ENCODE measurements around the gene TXNDC15. TPM values are rescaled to one million over a fixed set of nuclear protein-coding genes. Genes with fewer than 3 reads are reported as not detected.

Gene TXNDC15
- total and polyA plus RNA-seq, 2 of the 13 experiments (the other 11 are each of a cell fraction or from before 2014, with no cell fraction given) = 22.2 to 49.9 TPM

GRCh38 chr5:134873987-134874830, at the start of gene TXNDC15 (continued):
- TF ChIP-seq ZBTB44 (CRISPR knock-in tag; IDR thresholded peaks at IDR 0.05) (no peak), FUBP1 (CRISPR knock-in tag; IDR thresholded peaks at IDR 0.05; ENCODE audit: borderline replicate concordance) (no peak; the same call in 1 of the 2 replicates), ZNF138 (CRISPR knock-in tag; IDR thresholded peaks at IDR 0.05; ENCODE audit: low read depth) (peak; percentile 48; the same call in 1 of the 2 replicates), RAD21 (CRISPR knock-in tag; IDR thresholded peaks at IDR 0.05) (no peak; the same call in 1 of the 2 replicates), GABPA (IDR thresholded peaks at IDR 0.05; ENCODE audit: low read depth, low read length) (peak; percentile 12; the same call in 1 of the 2 replicates), GABPA (CRISPR knock-in tag; IDR thresholded peaks at IDR 0.05; ENCODE audit: low read depth) (peak; percentile 46; the same call in 1 of the 2 replicates), PHB2 (IDR thresholded peaks at IDR 0.05; ENCODE audit: partially characterized antibody) (no peak), ZMYM2 (CRISPR knock-in tag; IDR thresholded peaks at IDR 0.05) (no peak), SIN3B (IDR thresholded peaks at IDR 0.05; ENCODE audit: low read length) (no peak), ZNF713 (CRISPR knock-in tag; IDR thresholded peaks at IDR 0.05) (no peak), RERE (CRISPR knock-in tag; IDR thresholded peaks at IDR 0.05; ENCODE audit: low read depth) (no peak), ERF (CRISPR knock-in tag; IDR thresholded peaks at IDR 0.05) (peak; percentile 94), ZNF276 (CRISPR knock-in tag; IDR thresholded peaks at IDR 0.05; ENCODE audit: low read depth) (peak; percentile 70; the same call in 1 of the 2 replicates), KLF6 (CRISPR knock-in tag; IDR thresholded peaks at IDR 0.05) (peak; percentile 94), KLF9 (CRISPR knock-in tag; IDR thresholded peaks at IDR 0.05; ENCODE audit: low read depth) (no peak), RCOR2 (CRISPR knock-in tag; IDR thresholded peaks at IDR 0.05) (no peak), ADNP (CRISPR knock-in tag; IDR thresholded peaks at IDR 0.05) (no peak), ZNF468 (CRISPR knock-in tag; IDR thresholded peaks at IDR 0.05) (peak; percentile 89; the same call in 1 of the 2 replicates), ZNF557 (CRISPR knock-in tag; IDR thresholded peaks at IDR 0.05) (no peak), ZNF24 (IDR thresholded peaks at IDR 0.05) (no peak)

Measured in HepG2 (cell line).